H1 (cell line): ENCODE results near the gene GABRP. TPM values are rescaled to one million over a fixed set of nuclear protein-coding genes. Genes with fewer than 3 reads are reported as not detected.

Source experiments
- CHD2 ChIP-seq: IDR thresholded peaks from 2 replicates; pipeline ENCODE4 v1.6.1; 2012; ENCODE audit warnings: low read length, improper control_type of control experiment
- CHD7 ChIP-seq: fragments of 300-600 bp; sonication (generic); IDR thresholded peaks from 2 replicates; pipeline ENCODE4 v1.7.1; 2012; ENCODE audit warnings: low read length, moderate library complexity, mild to moderate bottlenecking, inconsistent platforms; ENCODE audit not compliant: insufficient replicate concordance
- EP300 ChIP-seq, 2 experiments: IDR thresholded peaks; 1 replicate in 1 of 2; 2 replicates in 1 of 2; pipeline ENCODE4 v1.6.1; 2011 to 2012; ENCODE audit warnings: low read depth in 2 of 2, low read length in 2 of 2, mild to moderate bottlenecking in 2 of 2, borderline replicate concordance in 1 of 2, inconsistent platforms in 1 of 2, moderate library complexity in 1 of 2
- polyA plus RNA-seq, 7 experiments: library from polyadenylated mRNA; depleted of rRNA in 3 of 7; stranded (reverse) in 5 of 7; unstranded in 2 of 7; fragments of >200 nt in 5 of 7; fragments of 200-250 nt in 2 of 7; gene quantifications; 1 replicate in 5 of 7; 2 replicates in 1 of 7; 4 replicates in 1 of 7; pipeline versions ENCODE4 v1.2.1 to v1.2.3, GENCODE V29; 2011 to 2013; ENCODE audit warnings: missing spikeins in 2 of 7, mixed read lengths in 2 of 7
- total RNA-seq: library from RNA; stranded (reverse); fragmentation: NEBNext Ultra II Directional; extraction: Animal tissue kit (Norgen Biotek cat#: 25700); gene quantifications from 2 replicates; pipeline ENCODE4 v1.2.1, GENCODE V29; 2021

Gene GABRP
- total and polyA plus RNA-seq, 2 of the 8 experiments (the other 6 are each of a cell fraction or from before 2014, with no cell fraction given): 3.7 to 4.0 TPM

- TF ChIP-seq CHD7 (no peak), CHD2 (no peak), EP300 (IDR thresholded peaks at IDR 0.05; ENCODE audit: borderline replicate concordance in 1 of 2, low read depth in 2 of 2, low read length in 2 of 2) (no peak)
Measured at GRCh38 chr5:170756691-170757090, 26.8 kb upstream of the GABRP start (continued).
